Measurements from ENCODE around the gene NSUN4. TPM values are rescaled to one million over a fixed set of nuclear protein-coding genes. Genes with fewer than 3 reads are reported as not detected.

Gene NSUN4
- total RNA-seq, 3 donors from 2014 or later = 17.1 to 26.8 (median 22.9) TPM

DNA sequence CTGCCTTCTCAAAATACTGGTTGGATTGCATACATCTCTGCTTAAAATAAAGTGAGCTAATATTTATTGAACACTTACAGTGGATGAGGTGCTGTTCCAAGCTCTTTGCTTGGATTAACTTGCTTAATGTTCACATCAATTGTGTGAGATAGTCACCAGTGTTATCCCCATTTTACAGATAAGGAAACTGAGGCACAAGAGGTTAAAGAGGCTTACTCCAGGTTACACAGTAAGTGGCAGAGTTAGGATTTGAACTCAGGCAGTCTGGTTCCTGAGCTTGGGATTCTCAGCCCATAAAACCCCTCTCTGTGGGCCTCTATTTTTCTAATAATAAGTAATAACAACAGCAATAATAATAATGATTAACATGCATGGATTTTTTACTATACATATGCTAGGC lies 39.9 kb downstream of the NSUN4 start:
- intact Hi-C loops (cut with DNase I; ENCODE audit: low total_unique reads) = no loop called here
- no peaks in the 10 kb centered on the region for H3K4me1 ChIP-seq
- H3K9me3 ChIP-seq = no peaks in the 10 kb centered on the region
- H3K4me3 ChIP-seq = no peak overlapping the region
- DNase-seq (ENCODE audit: low spot score in 2 of 2) = no peak
- H3K27ac ChIP-seq = no peak overlapping the region
- TF ChIP-seq POLR2A (IDR thresholded peaks at IDR 0.05) (no peak), POLR2AphosphoS5 (IDR thresholded peaks at IDR 0.05) (no peak)
- TF ChIP-seq, protein P1, sequence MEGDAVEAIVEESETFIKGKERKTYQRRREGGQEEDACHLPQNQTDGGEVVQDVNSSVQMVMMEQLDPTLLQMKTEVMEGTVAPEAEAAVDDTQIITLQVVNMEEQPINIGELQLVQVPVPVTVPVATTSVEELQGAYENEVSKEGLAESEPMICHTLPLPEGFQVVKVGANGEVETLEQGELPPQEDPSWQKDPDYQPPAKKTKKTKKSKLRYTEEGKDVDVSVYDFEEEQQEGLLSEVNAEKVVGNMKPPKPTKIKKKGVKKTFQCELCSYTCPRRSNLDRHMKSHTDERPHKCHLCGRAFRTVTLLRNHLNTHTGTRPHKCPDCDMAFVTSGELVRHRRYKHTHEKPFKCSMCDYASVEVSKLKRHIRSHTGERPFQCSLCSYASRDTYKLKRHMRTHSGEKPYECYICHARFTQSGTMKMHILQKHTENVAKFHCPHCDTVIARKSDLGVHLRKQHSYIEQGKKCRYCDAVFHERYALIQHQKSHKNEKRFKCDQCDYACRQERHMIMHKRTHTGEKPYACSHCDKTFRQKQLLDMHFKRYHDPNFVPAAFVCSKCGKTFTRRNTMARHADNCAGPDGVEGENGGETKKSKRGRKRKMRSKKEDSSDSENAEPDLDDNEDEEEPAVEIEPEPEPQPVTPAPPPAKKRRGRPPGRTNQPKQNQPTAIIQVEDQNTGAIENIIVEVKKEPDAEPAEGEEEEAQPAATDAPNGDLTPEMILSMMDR (IDR thresholded peaks at IDR 0.05) = no peak
- H3K27me3 ChIP-seq = no peaks in the 10 kb centered on the region
- no peaks in the 10 kb centered on the region for H3K36me3 ChIP-seq

DNA sequence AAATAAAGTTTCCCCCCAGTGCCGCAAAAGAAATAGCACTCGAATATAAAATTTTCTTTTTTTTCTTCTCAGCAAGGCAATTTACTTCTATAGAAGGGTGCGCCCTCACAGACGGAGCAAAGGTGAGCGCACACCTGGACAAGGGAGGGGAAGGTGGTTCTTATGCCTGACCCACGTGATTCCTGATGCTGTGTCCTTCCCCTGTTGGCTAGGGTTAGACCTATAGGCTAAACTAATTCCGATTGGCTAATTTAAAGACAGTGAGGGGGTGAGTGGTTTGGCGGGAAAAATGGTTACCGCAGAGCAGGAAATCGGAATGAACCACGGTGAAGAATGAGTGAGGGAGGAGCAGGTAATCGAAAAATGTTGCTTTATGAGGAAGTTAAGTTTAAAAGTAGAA lies 52.9 kb downstream of the NSUN4 start:
- Histone ChIP-seq H3K27ac (no peak overlapping the region), H3K9me3 (peaks cover 5 to 8% of the 10 kb centered on the region in 2 donors), H3K4me1 (peaks cover 4 to 6% of the 10 kb centered on the region in 2 donors), H3K4me3 (peak overlapping the region in 2 of 3 donors; percentile 62 to 91), H3K36me3 (no peaks in the 10 kb centered on the region), H3K27me3 (no peaks in the 10 kb centered on the region)
- no peak for DNase-seq (ENCODE audit: low spot score in 2 of 2)
- intact Hi-C loops (cut with DNase I; ENCODE audit: low total_unique reads) = no loop called here
- TF ChIP-seq POLR2AphosphoS5 (IDR thresholded peaks at IDR 0.05) = no peak
- TF ChIP-seq, protein P1 (IDR thresholded peaks at IDR 0.05) = no peak
- TF ChIP-seq POLR2A (IDR thresholded peaks at IDR 0.05) = no peak

DNA sequence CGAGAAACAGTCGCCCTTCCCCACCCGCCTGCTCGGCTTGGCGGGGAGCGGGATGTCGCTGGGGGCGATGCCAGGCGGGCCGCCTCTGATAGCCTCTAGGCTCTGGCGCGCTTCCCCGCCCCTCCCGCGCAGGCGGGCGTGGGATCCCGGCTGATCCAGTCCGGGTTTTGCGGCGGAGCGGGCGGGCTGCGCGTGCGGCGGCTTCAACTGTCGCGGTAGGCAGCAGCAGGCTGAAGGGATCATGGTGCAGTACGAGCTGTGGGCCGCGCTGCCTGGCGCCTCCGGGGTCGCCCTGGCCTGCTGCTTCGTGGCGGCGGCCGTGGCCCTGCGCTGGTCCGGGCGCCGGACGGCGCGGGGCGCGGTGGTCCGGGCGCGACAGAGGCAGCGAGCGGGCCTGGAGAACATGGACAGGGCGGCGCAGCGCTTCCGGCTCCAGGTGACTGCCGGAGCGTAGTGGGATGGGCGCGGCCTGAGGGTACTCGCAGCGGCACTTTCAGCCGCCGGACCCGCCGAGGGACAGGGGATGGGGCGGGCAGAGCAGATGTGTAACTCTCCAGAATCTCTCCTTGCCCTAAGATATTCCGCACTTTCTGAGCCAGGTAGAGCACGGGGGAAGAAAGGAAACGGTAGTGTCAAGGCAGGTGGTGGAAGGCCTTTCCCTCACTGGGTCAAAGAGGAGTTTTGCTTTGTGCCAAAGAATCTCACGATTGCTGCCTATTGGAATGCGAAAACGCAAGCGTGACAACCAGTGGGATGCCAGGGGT lies 53.7 kb downstream of the NSUN4 start, which contains the start of gene FAAH:
Gene FAAH (plus strand): TSS at position 210 of the 764 bp plus-strand sequence. CDS start 32 bp downstream, at position 242.
- H3K9me3 ChIP-seq = peaks cover 5 to 8% of the 10 kb centered on the region in 2 donors
- no peaks in the 10 kb centered on the region for H3K27me3 ChIP-seq
- no peak for DNase-seq (ENCODE audit: low spot score in 2 of 2)
- intact Hi-C loops (cut with DNase I; ENCODE audit: low total_unique reads) = no loop called here
- H3K36me3 ChIP-seq = no peaks in the 10 kb centered on the region
- TF ChIP-seq POLR2AphosphoS5 (IDR thresholded peaks at IDR 0.05) = no peak
- TF ChIP-seq POLR2A (IDR thresholded peaks at IDR 0.05) = no peak
- TF ChIP-seq, protein P1 (IDR thresholded peaks at IDR 0.05) = no peak
- peak within 1 kb of the TSS; percentile 40 to 69 for H3K27ac ChIP-seq
- H3K4me3 ChIP-seq = peak within 1 kb of the TSS; percentile 36 to 91 (median 62)
- peaks cover 4 to 6% of the 10 kb centered on the region in 2 donors for H3K4me1 ChIP-seq

DNA sequence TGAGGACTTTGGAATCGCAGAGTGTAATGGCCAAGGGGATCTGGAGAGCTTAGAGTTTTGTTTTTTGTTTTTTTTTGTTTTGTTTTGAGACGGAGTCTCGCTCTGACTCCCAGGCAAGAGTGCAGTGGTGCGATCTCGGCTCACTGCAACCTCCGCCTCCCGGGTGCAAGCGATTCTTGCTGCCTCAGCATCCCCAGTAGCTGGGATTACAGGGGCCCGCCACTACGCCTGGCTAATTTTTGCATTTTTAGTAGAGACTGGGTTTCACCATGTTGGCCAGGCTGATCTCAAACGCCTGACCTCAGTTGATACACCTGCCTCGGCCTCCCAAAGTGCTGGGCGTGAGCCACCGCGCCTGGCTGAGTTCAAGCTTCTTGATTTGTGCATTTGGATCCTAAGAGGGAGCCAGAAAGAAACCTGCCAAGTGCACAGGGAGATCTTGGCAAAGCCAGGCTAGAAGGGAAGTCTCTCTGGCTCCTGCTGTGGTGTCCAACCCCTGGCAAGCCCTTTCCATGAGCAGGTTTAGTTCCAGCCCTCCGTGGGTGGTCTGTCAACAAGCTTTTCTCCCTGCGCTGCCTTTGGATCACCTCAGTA lies 54.4 kb downstream of the NSUN4 start:
- DNase-seq (ENCODE audit: low spot score in 2 of 2) = no peak
- peaks cover 5 to 8% of the 10 kb centered on the region in 2 donors for H3K9me3 ChIP-seq
- no peaks in the 10 kb centered on the region for H3K27me3 ChIP-seq
- peak overlapping the region in 1 of 2 donors; percentile 69 for H3K27ac ChIP-seq
- peak overlapping the region; percentile 36 to 91 (median 62) for H3K4me3 ChIP-seq
- no peaks in the 10 kb centered on the region for H3K36me3 ChIP-seq
- TF ChIP-seq POLR2A (IDR thresholded peaks at IDR 0.05) (no peak), POLR2AphosphoS5 (IDR thresholded peaks at IDR 0.05) (no peak)
- TF ChIP-seq, protein P1 (IDR thresholded peaks at IDR 0.05) = no peak
- peaks cover 4 to 6% of the 10 kb centered on the region in 2 donors for H3K4me1 ChIP-seq
- intact Hi-C loops (cut with DNase I; ENCODE audit: low total_unique reads) = no loop called here
